ENCODE measurements around the gene FRAS1.
"Not testable (repeated sequence)": the region's sequence is repeated elsewhere in the genome, so short reads cannot be mapped to it uniquely, and the experiment has no call there.

FRAS1 gene

DNA sequence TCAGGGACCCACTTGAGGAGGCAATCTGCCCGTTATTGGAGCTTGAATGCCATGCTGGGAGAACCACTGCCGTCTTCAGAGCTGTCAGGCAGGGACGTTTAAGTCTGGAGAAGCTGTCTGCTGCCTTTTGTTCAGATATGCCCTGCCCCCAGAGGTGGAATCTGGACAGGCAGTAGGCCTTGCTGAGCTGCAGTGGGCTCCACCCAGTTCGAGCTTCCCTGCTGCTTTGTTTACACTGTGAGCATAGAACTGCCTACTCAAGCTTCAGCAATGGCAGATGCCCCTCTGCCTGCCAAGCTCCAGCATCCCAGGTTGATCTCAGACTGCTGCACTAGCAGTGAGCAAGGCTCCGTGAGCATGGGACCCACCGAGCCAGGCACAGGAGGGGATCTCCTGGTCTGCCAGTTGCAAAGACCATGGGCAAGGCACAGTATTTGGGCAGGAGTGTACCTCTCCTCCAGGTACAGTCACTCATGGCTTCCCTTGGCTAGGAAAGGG, 68.8 kb downstream of the FRAS1 start:
- DNase-seq = not testable (repeated sequence)

DNA sequence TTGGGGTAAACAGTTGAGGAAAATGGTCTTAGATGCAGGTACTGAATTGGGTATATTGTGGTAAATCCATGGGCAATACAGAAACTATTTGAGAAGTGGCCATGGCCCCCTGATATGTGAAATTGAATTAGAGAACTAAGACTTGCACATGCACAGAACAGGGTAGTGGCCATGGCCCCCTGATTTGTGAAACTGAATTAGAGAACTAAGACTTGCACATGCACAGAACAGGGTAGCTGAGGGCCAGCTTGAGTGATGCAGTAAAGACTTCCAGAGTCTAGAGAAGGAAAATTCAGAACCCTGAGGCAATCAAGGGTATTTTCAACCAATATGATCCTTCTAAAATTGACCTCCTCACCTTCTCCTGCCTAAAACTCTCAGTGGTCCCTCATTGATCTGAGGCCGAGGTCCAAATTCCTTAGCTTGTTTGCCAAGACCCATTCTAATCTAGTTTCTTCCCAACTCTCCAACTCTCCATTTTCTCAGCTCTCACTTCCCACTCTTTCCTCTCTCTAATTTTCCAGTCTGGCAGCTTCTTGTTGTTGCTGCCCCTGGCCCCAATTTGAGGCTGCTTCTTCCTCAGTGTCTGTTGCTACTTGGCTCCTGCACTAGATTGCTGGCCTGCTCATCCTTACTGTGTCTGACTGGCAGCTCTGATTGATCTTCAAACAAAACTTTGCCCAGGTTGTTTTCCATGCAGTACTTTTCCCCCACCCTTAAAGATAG, 72.4 kb downstream of the FRAS1 start:
- no peak for DNase-seq

DNA sequence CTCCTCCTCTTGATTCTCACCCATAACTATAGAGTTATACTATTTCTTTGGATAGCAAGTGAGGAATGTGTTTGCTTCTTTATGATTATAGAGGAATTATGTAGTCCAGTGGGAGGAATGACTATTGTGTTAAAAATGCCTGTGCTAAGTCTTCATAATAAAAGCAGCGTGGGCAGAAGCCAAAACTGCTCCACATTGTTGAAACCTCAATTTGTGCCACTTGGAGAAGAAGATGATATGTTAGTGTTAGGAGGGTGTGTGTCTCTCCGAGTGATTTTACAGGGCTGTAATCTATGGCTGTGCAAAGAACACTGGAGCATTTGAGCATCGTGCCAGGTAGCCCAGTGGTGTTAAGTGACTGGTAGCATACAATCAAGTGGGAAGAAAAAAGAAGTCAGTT, 74.3 kb downstream of the FRAS1 start:
- no peak for DNase-seq

- no peak for DNase-seq
Measured at GRCh38 chr4:78136109-78137081, 79.3 kb downstream of the FRAS1 start.

DNA sequence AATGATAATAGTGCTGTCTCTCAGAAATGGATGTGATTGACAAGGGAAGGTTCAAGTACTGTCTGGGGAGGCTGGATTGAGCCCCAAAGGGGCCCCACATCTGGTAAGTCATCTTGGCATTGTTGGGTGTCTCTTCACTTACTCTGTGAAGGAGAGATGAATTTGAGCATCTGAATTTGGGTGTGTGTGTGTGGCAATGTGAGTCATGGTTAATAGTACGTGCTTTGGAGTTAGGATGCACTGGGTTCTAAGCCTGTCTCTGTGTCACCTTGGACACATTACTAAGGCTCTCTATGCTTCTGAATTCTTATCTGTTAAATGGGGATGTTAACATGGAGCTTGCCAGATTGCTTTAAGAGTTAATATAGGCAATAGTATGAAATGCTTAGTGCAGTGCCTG, 80.4 kb downstream of the FRAS1 start:
- no peak for DNase-seq

GRCh38 chr4:78138252-78138651, 81.1 kb downstream of the FRAS1 start:
- DNase-seq = no peak

DNA sequence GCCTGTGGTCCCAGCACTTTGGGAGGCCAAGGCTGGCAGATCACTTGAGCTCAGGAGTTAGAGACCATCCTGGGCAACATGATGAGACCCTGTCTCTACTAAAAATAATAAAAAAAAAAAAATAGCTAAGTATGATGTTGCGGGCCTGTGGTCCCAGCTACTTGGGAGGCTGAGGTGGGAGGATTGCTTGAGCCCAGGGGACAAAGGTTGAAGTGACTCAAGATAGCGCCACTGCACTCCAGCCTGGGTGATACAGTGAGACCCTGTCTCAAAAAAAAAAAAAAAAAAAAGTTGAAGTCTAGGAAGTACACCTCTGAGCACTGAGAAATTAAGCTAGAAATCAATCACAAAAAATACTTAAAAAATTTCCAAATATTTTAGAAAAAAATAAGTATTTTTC, 86.5 kb downstream of the FRAS1 start:
- no peak for DNase-seq

DNA sequence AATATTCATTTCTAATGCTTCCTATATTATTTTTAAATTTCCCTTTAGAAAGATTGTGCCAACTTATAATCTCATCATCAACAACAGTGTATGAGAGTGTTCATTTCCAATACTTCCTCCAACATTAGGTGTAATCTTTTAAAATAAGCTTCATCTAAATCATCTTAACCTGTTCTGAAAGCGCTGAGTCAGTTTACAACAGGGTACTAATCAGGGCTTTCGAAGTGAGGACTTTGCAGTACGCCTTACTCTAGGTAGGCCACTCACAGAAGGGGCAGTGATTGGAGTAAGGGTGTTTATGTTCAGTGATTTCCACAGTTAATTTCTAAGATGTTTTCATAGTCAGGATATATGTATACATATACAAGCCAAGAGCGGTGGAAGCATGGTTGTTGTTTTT, 87.9 kb downstream of the FRAS1 start:
- no peak for DNase-seq

DNA sequence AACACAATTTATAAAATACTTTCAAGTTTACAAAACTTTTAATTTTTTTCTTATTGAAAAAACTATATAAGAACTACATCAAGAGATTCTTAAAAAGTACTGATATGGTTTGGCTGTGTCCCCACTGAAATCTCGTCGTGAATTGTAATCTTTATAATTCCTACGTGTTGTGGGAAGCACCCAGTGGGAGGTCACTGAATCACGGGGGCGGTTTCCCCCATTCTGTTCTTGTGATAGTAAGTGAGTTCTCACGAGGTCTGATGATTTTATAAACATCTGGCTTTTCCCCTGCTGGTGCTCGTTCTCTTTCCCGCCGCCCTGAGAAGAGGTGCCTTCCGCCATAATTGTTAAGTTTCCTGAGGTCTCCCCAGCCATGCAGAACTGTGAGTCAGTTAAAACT, 88.5 kb downstream of the FRAS1 start:
- DNase-seq = no peak

GRCh38 chr4:78149751-78150542, 92.8 kb downstream of the FRAS1 start:
- DNase-seq = no peak

GRCh38 chr4:78150543-78150864, 93.4 kb downstream of the FRAS1 start:
- DNase-seq = no peak

- no peak for DNase-seq
Measured at GRCh38 chr4:78152795-78153194, 95.7 kb downstream of the FRAS1 start.

- no peak for DNase-seq
Measured at GRCh38 chr4:78154972-78155590, 98.0 kb downstream of the FRAS1 start.

GRCh38 chr4:78155616-78156105, 98.5 kb downstream of the FRAS1 start:
- no peak for DNase-seq

GRCh38 chr4:78156520-78156919, 99.4 kb downstream of the FRAS1 start:
- no peak for DNase-seq

DNA sequence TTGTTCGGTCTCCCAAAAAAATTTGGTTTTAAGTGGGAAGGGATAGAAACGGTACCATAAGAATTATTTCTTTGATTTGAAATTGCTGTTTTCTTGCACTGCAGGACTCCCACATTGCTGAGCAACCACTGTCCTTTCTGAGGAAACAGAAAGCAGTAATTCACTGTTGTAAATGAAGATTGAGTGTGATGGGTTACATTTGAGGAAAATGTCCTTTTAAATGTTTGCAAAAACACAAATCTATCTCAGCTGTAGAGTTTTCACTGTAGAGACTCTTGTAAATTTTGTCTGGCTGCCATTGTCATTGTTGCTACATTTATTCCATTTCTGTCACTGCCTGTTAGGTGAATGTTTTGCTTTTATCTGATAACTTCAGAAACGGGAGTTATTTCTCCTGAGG, 105.2 kb downstream of the FRAS1 start:
- DNase-seq = no peak

- no peak for DNase-seq
Measured at GRCh38 chr4:78162821-78163220, 105.7 kb downstream of the FRAS1 start.

GRCh38 chr4:78165758-78166157, 108.6 kb downstream of the FRAS1 start:
- no peak for DNase-seq

- DNase-seq = no peak
Measured at GRCh38 chr4:78166622-78167021, 109.5 kb downstream of the FRAS1 start.

- DNase-seq = no peak
Measured at GRCh38 chr4:78167510-78167909, 110.4 kb downstream of the FRAS1 start.

DNA sequence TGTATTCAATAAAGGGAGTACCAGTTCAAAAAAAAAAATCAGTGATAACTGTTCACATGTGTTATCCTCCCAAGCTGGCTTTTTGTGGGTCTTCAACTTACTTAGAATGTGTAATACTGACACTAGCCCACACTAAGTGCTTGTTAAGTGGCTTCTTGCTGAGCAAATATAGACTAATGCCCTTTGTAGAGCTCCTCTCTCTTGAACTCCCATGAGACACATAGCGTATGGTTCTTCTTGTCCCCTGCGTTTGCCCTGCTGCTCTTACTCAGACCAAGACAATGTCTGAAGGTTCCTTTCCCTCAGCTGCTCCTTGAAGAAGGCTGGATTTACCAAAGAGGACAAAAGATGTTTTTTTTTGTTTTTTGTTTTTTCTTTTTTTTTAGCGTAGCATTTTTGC, 110.9 kb downstream of the FRAS1 start:
- DNase-seq = no peak

GRCh38 chr4:78169728-78170127, 112.6 kb downstream of the FRAS1 start:
- DNase-seq = no peak

DNA sequence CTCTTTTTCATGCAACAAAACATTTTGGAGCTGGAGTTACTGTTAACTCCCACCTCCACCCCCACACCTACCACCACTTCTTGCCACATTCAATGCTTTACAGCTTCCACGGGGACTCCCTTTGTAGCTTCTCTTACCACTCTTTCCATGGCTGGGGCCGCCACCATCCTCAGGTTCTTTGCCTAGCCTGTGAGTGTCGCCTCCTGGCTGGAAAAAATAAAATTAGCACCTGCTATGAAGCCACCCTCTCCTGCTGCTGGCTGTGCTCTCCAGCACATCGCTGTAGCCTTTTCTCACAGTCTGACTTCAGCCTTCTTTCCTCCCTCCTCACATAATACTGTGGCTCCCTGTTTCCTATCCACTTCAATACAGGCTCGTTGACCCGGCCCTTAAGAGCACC, 114.4 kb downstream of the FRAS1 start:
- DNase-seq = no peak

All from GF-D8 (cell line).